Measurements from ENCODE around the gene CEP162. TPM values are rescaled to one million over a fixed set of nuclear protein-coding genes. Genes with fewer than 3 reads are reported as not detected.
"Not testable (repeated sequence)": the region's sequence is repeated elsewhere in the genome, so short reads cannot be mapped to it uniquely, and the experiment has no call there.

CEP162 gene
- total RNA-seq, 4 donors from 2014 or later: 6.3 to 45.4 (median 8.7) TPM

DNA sequence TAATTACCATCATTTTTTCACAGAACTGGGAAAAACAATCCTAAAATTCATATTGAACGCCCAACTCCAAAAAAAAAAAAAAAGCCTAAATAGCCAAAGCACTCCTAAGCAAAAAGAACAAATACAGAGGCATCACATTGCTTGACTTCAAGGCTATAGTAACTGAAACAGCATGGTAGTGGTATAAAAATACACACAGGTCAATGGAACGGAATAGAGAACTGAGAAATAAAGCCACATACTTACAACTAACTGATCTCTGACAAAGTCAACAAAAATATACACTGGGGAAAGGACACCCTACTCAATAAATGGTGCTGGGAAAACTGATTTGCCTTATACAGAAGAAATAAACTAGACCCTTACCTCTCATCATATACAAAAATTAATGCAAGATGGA, 104.3 kb downstream of the CEP162 start:
- TF ChIP-seq POLR2A (IDR thresholded peaks at IDR 0.05) (no peak), CTCF (IDR thresholded peaks at IDR 0.05) (no peak)
- Histone ChIP-seq H3K27ac (no peak overlapping the region), H3K4me1 (no peaks in the 10 kb centered on the region), H3K27me3 (no peaks in the 10 kb centered on the region), H3K9me3 (no peaks in the 10 kb centered on the region), H3K4me3 (no peak overlapping the region), H3K36me3 (peaks cover 0 to 14% (median 0%) of the 10 kb centered on the region in 3 donors)
- no peak for DNase-seq

DNA sequence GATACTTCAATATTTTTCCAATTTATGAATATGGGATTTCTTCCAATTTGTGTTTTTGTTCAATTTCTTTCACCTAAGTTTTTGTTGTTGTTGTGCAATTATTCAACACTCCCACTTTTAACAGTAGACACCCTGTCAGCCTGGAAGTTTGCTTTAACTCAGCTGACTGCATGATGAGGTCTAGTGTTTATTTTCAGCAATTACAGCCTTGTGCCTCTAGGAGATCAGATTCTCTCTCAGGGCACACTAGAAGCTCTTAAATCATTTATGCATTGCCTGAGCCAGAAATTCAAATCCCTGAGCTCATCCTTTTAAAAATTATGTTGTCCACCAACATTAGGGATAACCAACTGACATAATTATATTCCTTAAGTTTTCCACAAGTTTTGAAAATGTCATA, 108.2 kb downstream of the CEP162 start:
- no peaks in the 10 kb centered on the region for H3K9me3 ChIP-seq
- DNase-seq: no peak
- H3K27ac ChIP-seq: no peak overlapping the region

DNA sequence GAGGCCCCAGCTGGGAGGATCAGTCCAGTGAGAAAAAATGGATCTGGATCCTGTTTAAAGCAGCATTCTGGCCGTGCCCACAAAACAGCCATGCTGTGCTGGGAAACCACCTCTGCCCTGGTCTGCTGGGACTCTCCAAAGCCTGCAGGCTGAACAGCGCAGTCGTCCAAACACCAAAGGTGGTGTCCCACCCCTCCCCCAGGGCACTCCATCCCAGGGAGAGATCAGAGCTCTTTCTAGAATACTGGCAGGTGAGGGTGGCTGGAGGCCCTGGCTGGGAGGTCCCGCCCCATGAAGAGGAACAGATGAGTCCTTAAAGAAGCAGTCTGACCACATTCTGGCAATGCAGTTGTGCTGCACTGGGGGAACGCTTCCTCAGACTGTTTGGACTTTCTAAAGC, 109.3 kb downstream of the CEP162 start:
- Histone ChIP-seq H3K36me3 (no peaks in the 10 kb centered on the region), H3K27ac (no peak overlapping the region), H3K4me1 (no peaks in the 10 kb centered on the region), H3K4me3 (no peak overlapping the region), H3K9me3 (no peaks in the 10 kb centered on the region), H3K27me3 (no peaks in the 10 kb centered on the region)
- DNase-seq: no peak
- no peak for TF ChIP-seq POLR2A (IDR thresholded peaks at IDR 0.05)
- no peak for TF ChIP-seq CTCF (IDR thresholded peaks at IDR 0.05)

More for the DNA sequence above, 108.2 kb downstream of the CEP162 start:
- TF ChIP-seq POLR2A (IDR thresholded peaks at IDR 0.05) (no peak), CTCF (IDR thresholded peaks at IDR 0.05) (no peak)
- Histone ChIP-seq H3K4me1 (no peaks in the 10 kb centered on the region), H3K36me3 (peaks cover 0 to under 1% (median 0%) of the 10 kb centered on the region in 3 donors), H3K27me3 (no peaks in the 10 kb centered on the region), H3K4me3 (no peak overlapping the region)

DNA sequence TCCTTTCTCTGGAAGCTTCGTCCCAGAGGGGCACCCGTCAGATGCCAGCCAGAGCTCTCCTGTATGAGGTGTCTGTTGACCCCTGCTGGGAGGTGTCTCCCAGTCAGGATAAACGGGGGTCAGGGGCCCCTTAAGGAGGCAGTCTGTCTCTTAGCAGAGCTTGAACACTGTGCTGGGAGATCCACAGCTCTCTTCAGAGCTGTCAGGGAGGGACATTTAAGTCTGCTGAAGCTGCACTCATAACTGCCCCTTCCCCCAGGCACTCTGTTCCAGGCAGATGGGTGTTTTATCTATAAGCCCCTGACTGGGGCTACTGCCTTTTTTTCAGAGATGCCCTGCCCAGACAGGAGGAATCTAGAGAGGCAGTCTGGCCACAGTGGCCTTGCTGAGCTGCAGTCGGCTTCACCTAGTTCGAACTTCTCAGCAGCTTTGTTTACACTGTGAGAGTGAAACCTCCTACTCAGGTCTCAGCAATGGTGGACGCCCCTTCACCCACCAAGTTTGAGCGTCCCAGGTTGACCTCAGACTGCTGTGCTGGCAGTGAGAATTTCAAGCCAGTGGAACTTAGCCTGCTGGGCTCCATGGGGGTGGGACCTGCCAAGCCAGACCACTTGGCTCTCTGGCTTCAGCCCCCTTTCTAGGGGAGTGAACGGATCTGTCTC, 112.4 kb downstream of the CEP162 start:
- DNase-seq, H3K4me1 ChIP-seq: not testable (repeated sequence)

DNA sequence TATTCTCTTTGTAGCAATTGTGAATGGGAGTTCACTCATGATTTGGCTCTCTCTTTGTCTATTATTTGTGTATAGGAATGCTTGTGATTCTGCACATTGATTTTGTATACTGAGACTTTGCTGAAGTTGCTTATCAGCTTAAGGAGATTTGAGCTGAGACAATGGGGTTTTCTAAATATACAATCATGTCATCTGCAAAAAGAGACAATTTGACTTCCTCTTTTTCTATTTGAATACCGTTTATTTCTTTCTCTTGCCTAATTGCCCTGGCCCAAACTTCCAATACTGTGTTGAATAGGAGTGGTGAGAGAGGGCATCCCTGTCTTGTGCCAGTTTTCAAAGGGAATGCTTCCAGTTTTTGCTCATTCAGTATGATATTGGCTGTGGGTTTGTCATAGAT, 116.1 kb downstream of the CEP162 start:
- H3K27ac ChIP-seq, H3K4me3 ChIP-seq, H3K9me3 ChIP-seq, H3K27me3 ChIP-seq, H3K4me1 ChIP-seq, H3K36me3 ChIP-seq, DNase-seq: not testable (repeated sequence)

More for the DNA sequence above, 112.4 kb downstream of the CEP162 start:
- H3K27me3 ChIP-seq, H3K9me3 ChIP-seq, H3K27ac ChIP-seq, H3K36me3 ChIP-seq, H3K4me3 ChIP-seq: not testable (repeated sequence)

DNA sequence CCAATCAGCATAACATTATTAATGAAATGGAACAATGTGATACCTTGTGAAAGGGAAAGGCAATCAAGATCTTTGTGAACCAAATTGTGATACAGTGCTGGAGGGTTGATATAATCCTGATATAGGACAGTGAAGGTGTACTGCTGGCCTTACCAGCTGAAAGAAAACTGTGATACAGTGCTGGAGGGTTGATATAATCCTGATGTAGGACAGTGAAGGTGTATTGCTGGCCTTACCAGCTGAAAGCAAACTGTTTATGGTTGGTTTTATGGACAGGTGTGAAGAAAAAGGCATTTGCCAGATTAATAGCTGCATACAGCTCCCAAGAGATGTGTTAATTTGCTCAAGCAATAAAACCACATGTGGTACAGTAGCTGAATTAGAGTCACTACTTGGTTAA, 119.9 kb downstream of the CEP162 start:
- Histone ChIP-seq H3K9me3 (no peaks in the 10 kb centered on the region), H3K27ac (no peak overlapping the region), H3K4me1 (no peaks in the 10 kb centered on the region), H3K4me3 (no peak overlapping the region), H3K36me3 (no peaks in the 10 kb centered on the region), H3K27me3 (no peaks in the 10 kb centered on the region)
- no peak for TF ChIP-seq CTCF (IDR thresholded peaks at IDR 0.05)
- TF ChIP-seq POLR2A (IDR thresholded peaks at IDR 0.05): no peak
- no peak for DNase-seq

GRCh38 chr6:84105215-84105924, 122.1 kb downstream of the CEP162 start:
- not testable (repeated sequence) for H3K27me3 ChIP-seq, H3K36me3 ChIP-seq, H3K9me3 ChIP-seq, H3K27ac ChIP-seq, DNase-seq, H3K4me1 ChIP-seq, H3K4me3 ChIP-seq
